ENCODE data around the gene EMX2.

Gene EMX2

GRCh38 chr10:117545141-117546019, 2.8 kb downstream of the EMX2 start:
- no peak for DNase-seq

GRCh38 chr10:117546020-117546580, 3.6 kb downstream of the EMX2 start:
- DNase-seq, result no peak

DNA sequence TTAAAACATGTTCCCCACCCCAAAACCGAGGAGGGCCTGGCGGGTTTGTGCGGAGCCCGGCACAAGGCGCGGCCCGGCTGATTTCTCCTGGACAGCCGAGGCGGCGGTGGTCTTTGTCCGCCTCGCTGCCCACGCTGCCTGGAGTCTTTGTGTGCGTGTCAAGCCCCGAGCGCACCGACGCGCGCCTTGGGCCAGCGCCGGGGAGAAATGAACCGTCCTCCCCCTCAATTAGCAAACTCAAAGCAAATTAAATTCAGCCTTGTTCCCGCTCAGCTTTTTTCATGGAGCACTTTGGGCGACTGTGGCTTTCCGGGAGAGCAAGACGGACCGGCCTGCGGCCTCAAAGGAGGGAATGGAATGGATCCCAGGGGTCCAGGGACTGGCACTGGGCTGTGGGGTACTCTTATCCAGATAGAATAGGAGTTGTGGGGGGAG, 4.1 kb downstream of the EMX2 start:
- DNase-seq, result no peak

- DNase-seq, result no peak
These were observed 4.6 kb downstream of the EMX2 start for GRCh38 chr10:117547016-117547715.

- no peak for DNase-seq
These were observed 5.4 kb downstream of the EMX2 start for GRCh38 chr10:117547716-117548668.

- DNase-seq, result no peak
These were observed 6.6 kb downstream of the EMX2 start for GRCh38 chr10:117549100-117549585.

DNA sequence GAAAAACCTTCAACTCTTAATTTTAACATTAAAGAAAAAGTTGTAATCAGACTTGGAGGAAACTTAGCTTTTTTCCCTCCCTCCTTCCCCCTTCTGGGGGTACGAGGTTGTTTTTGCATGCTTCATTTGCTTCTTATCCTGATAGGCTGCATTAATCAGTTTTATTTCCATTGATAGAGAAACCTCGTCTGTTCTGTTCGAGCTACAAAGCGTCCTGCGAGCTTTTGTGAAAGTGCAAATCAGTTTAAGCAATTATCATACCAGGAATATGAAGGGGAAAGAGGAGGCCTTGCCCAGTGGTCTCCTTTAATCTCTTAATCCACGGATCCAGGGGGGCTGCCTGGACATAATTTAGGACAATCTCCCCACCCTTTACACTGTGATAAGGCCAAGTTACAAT, 7.5 kb downstream of the EMX2 start:
- DNase-seq, result no peak

- DNase-seq, result no peak
These were observed 8.2 kb downstream of the EMX2 start for GRCh38 chr10:117550599-117551329.

DNA sequence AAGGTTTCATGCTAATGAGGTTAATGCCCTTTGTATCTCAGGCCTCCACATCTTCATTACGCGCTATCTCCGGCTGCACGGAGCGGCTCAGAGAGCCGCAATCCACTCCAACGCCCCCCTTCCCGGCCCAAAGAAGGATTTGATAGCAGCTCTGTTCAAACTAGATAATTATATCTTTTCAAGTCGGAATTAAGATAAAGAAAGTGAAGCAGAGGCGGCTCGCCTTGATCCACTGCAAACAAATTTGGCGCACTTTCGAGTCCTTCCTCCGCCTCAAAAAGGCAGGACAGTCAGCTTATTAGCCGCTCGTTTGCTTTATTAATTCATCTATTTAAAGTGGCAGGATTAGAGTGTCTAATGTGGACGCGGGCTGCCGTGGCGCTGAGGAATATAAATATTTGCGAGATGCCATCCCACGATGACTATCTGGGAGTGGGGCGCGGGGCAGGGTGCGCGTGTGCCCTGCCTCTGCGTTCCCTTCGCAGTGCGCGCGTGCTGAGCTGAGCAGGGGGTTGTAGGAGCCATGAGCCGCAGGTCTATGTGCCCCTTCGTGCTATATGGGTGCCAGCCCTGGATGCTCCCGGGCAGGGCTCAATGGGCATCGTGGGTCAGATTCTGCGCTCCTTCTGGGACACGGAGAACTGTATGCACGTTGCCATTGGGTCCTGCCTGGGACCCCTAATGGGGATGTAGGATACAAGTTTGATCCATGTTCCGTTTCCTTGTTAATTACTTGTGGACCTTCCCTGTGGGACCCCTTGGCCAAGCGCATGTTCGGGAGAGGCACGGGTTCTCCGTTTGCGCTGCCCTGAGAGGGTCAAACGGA, 9.0 kb downstream of the EMX2 start:
- no peak for DNase-seq

GRCh38 chr10:117552156-117552631, 9.6 kb downstream of the EMX2 start:
- DNase-seq, result no peak

GRCh38 chr10:117552701-117553141, 10.2 kb downstream of the EMX2 start:
- no peak for DNase-seq

DNA sequence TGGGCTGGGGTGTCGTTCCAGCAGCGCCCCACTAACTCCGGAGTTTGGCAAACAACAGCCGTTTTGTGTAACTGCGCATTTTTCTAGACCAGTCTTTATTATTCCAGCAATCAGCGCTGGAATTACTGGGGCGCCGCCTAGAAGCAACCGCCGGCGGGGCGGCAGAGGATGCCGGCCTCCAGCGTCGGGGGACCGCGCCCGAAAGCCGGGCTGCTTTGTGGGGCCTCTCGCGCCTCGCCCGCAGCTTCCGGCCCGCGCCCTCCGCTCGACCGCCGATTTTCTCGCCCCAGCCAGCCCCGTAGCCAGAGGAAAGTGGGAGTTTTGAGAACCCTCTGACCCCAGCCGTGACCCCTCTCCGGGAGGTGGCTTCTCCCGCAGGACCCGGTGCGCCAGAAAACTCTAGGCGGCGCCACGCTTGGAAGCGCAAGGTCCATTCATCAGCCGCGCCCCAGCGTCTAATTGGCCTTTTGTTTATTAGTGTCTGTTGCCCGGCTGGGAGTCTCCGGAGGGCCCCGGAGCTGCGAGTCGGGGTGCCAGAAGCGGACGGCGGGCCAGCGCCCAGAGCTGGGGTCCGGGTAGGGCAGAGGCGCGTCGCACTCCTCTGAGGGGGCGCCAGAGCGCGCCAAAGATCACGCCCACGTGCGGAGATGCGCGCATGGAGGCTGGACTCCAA, 10.7 kb downstream of the EMX2 start:
- DNase-seq, result no peak

- DNase-seq, result no peak
These were observed 11.2 kb downstream of the EMX2 start for GRCh38 chr10:117553815-117554172.

DNA sequence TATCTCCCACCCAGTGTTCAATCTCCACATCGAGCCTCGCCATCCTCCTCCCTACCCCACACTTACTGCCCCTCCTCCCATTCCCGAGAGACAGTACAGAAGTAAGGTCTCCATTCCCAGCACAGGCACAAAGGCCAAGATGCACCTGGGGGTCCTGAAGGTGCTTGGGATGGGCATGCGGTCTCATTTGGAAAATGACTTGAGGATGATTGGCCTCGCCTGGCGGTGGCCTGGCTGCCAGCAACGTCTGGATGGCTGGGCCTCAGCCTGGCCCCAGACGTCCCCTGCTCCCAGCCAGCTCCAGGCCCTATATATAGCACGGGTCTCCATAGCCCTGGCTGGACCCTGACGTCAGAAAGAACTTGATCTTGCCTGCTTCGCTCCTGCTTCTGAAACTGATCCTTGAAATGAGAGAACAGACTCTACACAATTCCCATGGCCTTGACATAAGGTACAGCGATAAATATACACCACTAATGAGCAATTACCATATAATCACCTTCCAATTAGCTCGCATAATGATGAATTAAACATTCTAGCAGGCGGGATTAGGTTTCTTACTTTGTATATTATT, 11.8 kb downstream of the EMX2 start:
- DNase-seq, result no peak

- no peak for DNase-seq
These were observed 12.5 kb downstream of the EMX2 start for GRCh38 chr10:117555017-117555416.

- DNase-seq, result no peak
These were observed 13.3 kb downstream of the EMX2 start for GRCh38 chr10:117555863-117556262.

DNA sequence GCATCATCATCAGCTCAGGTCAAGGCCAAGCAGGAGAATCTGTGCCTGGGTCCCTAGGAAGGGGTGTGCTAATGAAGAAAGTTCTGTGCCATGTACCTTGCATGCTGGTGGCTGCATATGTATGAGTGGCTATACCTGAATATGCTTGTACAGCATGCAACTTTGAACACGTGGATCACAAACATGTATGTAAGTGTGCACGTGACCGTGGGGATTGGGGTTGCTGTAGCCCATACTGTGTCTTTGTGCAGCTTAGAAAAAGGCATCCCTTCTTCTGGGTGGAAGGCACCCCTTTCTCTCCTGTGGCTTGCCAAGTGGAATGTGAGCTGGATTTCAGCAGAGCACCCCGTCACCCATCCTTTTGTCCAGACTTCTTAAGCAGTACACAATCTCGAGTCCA, 13.8 kb downstream of the EMX2 start:
- DNase-seq, result no peak

DNA sequence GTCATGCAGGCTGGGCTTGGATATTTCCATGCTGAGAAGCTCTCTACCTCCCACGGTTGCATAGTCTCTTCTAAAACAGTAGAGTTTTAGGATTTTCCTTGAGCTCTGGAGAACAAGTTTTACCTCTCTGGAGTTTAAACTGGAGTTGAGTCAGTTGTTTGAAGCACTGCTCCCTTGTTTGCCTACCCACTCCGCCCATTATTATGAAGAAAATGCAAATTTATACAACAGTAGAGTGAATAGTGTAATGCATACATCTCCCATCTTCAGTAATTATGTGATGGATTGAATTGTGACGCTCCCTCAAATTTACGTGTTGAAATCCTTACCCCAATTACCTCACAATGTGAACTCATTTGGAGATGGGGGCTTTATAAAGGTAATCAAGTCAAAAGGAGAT, 17.2 kb downstream of the EMX2 start:
- no peak for DNase-seq

DNA sequence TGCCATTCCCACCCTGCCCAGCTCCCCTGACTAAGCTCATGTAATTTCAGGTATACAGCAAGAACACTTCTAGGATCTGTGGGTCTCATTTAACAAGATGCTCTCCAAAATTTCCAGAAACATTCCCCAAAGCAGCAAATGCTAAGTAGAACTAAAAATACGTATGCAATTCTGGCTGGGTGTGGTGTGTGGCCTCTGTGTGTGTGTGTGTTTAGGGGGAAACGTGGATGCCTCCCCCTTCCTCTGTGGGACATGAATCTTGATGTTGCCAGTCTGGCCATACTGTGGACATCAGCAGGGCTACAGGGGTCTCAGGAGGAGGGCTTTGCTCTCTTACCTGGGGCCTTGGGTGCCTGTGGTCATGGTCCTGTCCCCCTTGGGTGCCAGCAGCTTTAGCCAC, 18.4 kb downstream of the EMX2 start:
- no peak for DNase-seq

DNA sequence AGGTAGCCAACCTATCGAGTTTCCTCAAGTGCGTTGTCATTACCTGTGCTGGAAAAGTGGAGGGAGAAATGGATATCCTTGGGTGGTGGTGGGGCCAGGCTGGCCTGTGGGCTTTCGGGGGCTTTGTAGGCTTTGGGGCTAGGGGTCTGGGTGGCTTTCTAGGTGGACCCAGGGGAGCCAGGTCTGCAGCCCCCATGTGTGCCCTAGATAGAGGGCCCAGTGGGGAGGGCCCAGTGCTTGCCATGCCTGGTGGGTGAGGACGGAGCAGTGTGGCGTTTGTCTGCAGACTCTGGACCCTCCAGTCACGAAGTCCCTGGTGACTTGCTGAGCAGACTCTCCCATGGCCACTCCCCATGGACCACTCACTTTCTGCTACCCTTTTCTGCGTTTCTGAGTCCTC, 19.7 kb downstream of the EMX2 start:
- no peak for DNase-seq
